GM21717 (cell line): ENCODE measurements around the gene ABCC3.

Experiments used
- ATAC-seq: cut with Tn5 transposase; IDR thresholded peaks from one replicate; pipeline ENCODE4 v1.9.1; 2021; ENCODE audit warnings: mild to moderate bottlenecking, moderate library complexity; ENCODE audit not compliant: unreplicated experiment

ABCC3 gene

GRCh38 chr17:50642722-50643656, 8.3 kb downstream of the ABCC3 start:
- no peak for ATAC-seq

GRCh38 chr17:50645748-50646682, 11.3 kb downstream of the ABCC3 start:
- no peak for ATAC-seq

- ATAC-seq, result no peak
Observed at GRCh38 chr17:50647187-50647586, 12.5 kb downstream of the ABCC3 start.

- ATAC-seq, result no peak
Observed at GRCh38 chr17:50649042-50649908, 14.6 kb downstream of the ABCC3 start.

- no peak for ATAC-seq
Observed at GRCh38 chr17:50651661-50652060, 17.0 kb downstream of the ABCC3 start.

- no peak for ATAC-seq
Observed at GRCh38 chr17:50653738-50654137, 19.1 kb downstream of the ABCC3 start.

- no peak for ATAC-seq
Observed at GRCh38 chr17:50656509-50656908, 21.8 kb downstream of the ABCC3 start.

GRCh38 chr17:50657054-50657453, 22.4 kb downstream of the ABCC3 start:
- ATAC-seq, result no peak

- no peak for ATAC-seq
Observed at GRCh38 chr17:50657627-50658026, 22.9 kb downstream of the ABCC3 start.

GRCh38 chr17:50658616-50659015, 23.9 kb downstream of the ABCC3 start:
- no peak for ATAC-seq

- ATAC-seq, result no peak
Observed at GRCh38 chr17:50659179-50659578, 24.5 kb downstream of the ABCC3 start.

- no peak for ATAC-seq
Observed at GRCh38 chr17:50660042-50660886, 25.6 kb downstream of the ABCC3 start.

- no peak for ATAC-seq
Observed at GRCh38 chr17:50660887-50661345, 26.2 kb downstream of the ABCC3 start.

- no peak for ATAC-seq
Observed at GRCh38 chr17:50661348-50661747, 26.7 kb downstream of the ABCC3 start.

- no peak for ATAC-seq
Observed at GRCh38 chr17:50661795-50662391, 27.2 kb downstream of the ABCC3 start.

- no peak for ATAC-seq
Observed at GRCh38 chr17:50662632-50663225, 28.0 kb downstream of the ABCC3 start.

GRCh38 chr17:50663812-50664374, 29.2 kb downstream of the ABCC3 start:
- ATAC-seq, result no peak

- no peak for ATAC-seq
Observed at GRCh38 chr17:50664788-50665458, 30.2 kb downstream of the ABCC3 start.
